Esophagus muscularis mucosa (tissue), 4 donors: ENCODE data around the gene TMEM255B. TPM values are rescaled to one million over a fixed set of nuclear protein-coding genes. Genes with fewer than 3 reads are reported as not detected.

Experiments
- DNase-seq: peaks from one replicate; pipeline ENCODE4 v3.0.0-alpha.2; 2017; ENCODE audit errors: extremely low spot score
- H3K27ac ChIP-seq, 4 donors: fragments of 200-600 bp; sonication (generic); replicated peaks in 1 of 4; 1 replicate in 3 of 4; 2 replicates in 1 of 4; pipeline ENCODE4 v1.5.1; 2016 to 2019; ENCODE audit warnings: mild to moderate bottlenecking in 1 of 4
- H3K27me3 ChIP-seq, 4 donors: fragments of 200-600 bp; sonication (generic); one replicate each; pipeline versions ENCODE4 v1.5.1 to v1.6.0; 2016 to 2019
- H3K36me3 ChIP-seq, 4 donors: fragments of 200-600 bp; sonication (generic); one replicate each; pipeline ENCODE4 v1.5.1; 2016 to 2019
- H3K4me1 ChIP-seq, 4 donors: fragments of 200-600 bp; sonication (generic); one replicate each; pipeline ENCODE4 v1.5.1; 2016 to 2019
- H3K4me3 ChIP-seq, 4 donors: fragments of 200-600 bp; sonication (generic); 1 replicate in 2 of 4; 2 replicates in 2 of 4; pipeline ENCODE4 v1.5.1; 2016 to 2019; ENCODE audit warnings: mild to moderate bottlenecking in 4 of 4, moderate library complexity in 1 of 4
- H3K9me3 ChIP-seq, 4 donors: fragments of 200-600 bp; sonication (generic); 1 replicate in 3 of 4; 2 replicates in 1 of 4; pipeline ENCODE4 v1.5.1; 2016 to 2019
- CTCF ChIP-seq, 3 experiments: fragments of 200-600 bp in 2 of 3; fragments of 450-650 bp in 1 of 3; sonication (generic) in 2 of 3; IDR thresholded peaks; one replicate each; pipeline ENCODE4 v1.5.1; 2017 to 2019; ENCODE audit warnings: antibody characterized with exemption in 3 of 3, mild to moderate bottlenecking in 2 of 3, moderate library complexity in 1 of 3
- EP300 ChIP-seq: sonication (generic); formaldehyde crosslinking; IDR thresholded peaks from one replicate; pipeline ENCODE4 v1.6.1; 2017; ENCODE audit warnings: antibody characterized with exemption
- POLR2A ChIP-seq: fragments of 450-650 bp; IDR thresholded peaks from one replicate; pipeline ENCODE4 v1.6.1; 2017; ENCODE audit warnings: antibody characterized with exemption, moderate library complexity, mild to moderate bottlenecking, low read depth
- POLR2AphosphoS5 ChIP-seq, 2 donors: sonication (generic); formaldehyde crosslinking; IDR thresholded peaks; one replicate each; pipeline ENCODE4 v1.6.1; 2017; ENCODE audit warnings: antibody characterized with exemption in 2 of 2
- WGBS: methylation state at CpG from one replicate; pipeline ENCODE4 v1.1.5; 2018; 5-methylcytosine and 5-hydroxymethylcytosine counted together
- intact Hi-C: fragments of 100-400 bp; cut with DNase I; formaldehyde crosslinking; loops from one replicate; pipeline ENCODE4 v1.15.1; 2023
- total RNA-seq, 4 donors: library from RNA; depleted of rRNA; stranded (reverse); fragments of >200 nt; gene quantifications; one replicate each; pipeline versions ENCODE4 v1.1.0 to v1.2.1, GENCODE V29; 2016

The TMEM255B gene
- total RNA-seq, 4 donors from 2014 or later: 4.1 to 12.3 (median 10.7) TPM

GRCh38 chr13:113848020-113848419, 89.0 kb downstream of the TMEM255B start:
- Histone ChIP-seq H3K4me1 (peaks cover 56 to 95% (median 90%) of the 10 kb centered on the region in 4 donors), H3K4me3 (no peak overlapping the region)

GRCh38 chr13:113848431-113849260, 89.6 kb downstream of the TMEM255B start:
- no peaks in the 10 kb centered on the region for H3K27me3 ChIP-seq
- TF ChIP-seq CTCF (IDR thresholded peaks at IDR 0.05) (no peak), EP300 (no peak), POLR2AphosphoS5 (IDR thresholded peaks at IDR 0.05) (peak in 1 of 2 donors; percentile 18)
- no peak overlapping the region for H3K4me3 ChIP-seq
- peaks cover 56 to 95% (median 91%) of the 10 kb centered on the region in 4 donors for H3K4me1 ChIP-seq
- peak overlapping the region; percentile 66 to 94 (median 69) for H3K27ac ChIP-seq
- no peaks in the 10 kb centered on the region for H3K9me3 ChIP-seq
- 91% methylated on average over 13 of the region's 18 CpGs for WGBS
- intact Hi-C loops: no loop called here
- DNase-seq: no peak
- peaks cover 10 to 46% (median 33%) of the 10 kb centered on the region in 4 donors for H3K36me3 ChIP-seq

More at GRCh38 chr13:113848020-113848419, 89.0 kb downstream of the TMEM255B start:
- intact Hi-C loops: no loop called here
- DNase-seq: no peak
- no peak for TF ChIP-seq EP300
- WGBS: 83% methylated on average over 8 of the region's 8 CpGs
- H3K36me3 ChIP-seq: peaks cover 16 to 53% (median 39%) of the 10 kb centered on the region in 4 donors
- H3K9me3 ChIP-seq: no peaks in the 10 kb centered on the region
- peak overlapping the region; percentile 66 to 94 (median 69) for H3K27ac ChIP-seq
- no peaks in the 10 kb centered on the region for H3K27me3 ChIP-seq

GRCh38 chr13:113849546-113849945, 90.5 kb downstream of the TMEM255B start:
- WGBS: 81% methylated on average over 3 of the region's 3 CpGs
- TF ChIP-seq POLR2AphosphoS5 (IDR thresholded peaks at IDR 0.05) (no peak), POLR2A (no peak), EP300 (no peak), CTCF (IDR thresholded peaks at IDR 0.05) (no peak)
- no peaks in the 10 kb centered on the region for H3K27me3 ChIP-seq
- H3K4me3 ChIP-seq: no peak overlapping the region
- H3K36me3 ChIP-seq: peaks cover 6 to 37% (median 25%) of the 10 kb centered on the region in 4 donors
- DNase-seq: no peak
- H3K9me3 ChIP-seq: no peaks in the 10 kb centered on the region
- peak overlapping the region; percentile 48 to 94 (median 68) for H3K27ac ChIP-seq
- intact Hi-C loops: no loop called here
- H3K4me1 ChIP-seq: peaks cover 56 to 95% (median 91%) of the 10 kb centered on the region in 4 donors

- Histone ChIP-seq H3K27me3 (no peaks in the 10 kb centered on the region), H3K4me3 (no peak overlapping the region), H3K27ac (peak overlapping the region; percentile 48 to 94 (median 68)), H3K36me3 (peaks cover under 1 to 31% (median 19%) of the 10 kb centered on the region in 4 donors), H3K4me1 (peaks cover 61 to 95% (median 91%) of the 10 kb centered on the region in 4 donors), H3K9me3 (no peaks in the 10 kb centered on the region)
- intact Hi-C loops: no loop called here
- no peak for DNase-seq
- TF ChIP-seq POLR2AphosphoS5 (IDR thresholded peaks at IDR 0.05) (no peak), CTCF (IDR thresholded peaks at IDR 0.05) (no peak), EP300 (no peak), POLR2A (no peak)
- 95% methylated on average over 8 of the region's 8 CpGs for WGBS
These were observed 91.1 kb downstream of the TMEM255B start for GRCh38 chr13:113849981-113850721.
